ENCODE measurements around the gene HINT2.

HINT2 gene

DNA sequence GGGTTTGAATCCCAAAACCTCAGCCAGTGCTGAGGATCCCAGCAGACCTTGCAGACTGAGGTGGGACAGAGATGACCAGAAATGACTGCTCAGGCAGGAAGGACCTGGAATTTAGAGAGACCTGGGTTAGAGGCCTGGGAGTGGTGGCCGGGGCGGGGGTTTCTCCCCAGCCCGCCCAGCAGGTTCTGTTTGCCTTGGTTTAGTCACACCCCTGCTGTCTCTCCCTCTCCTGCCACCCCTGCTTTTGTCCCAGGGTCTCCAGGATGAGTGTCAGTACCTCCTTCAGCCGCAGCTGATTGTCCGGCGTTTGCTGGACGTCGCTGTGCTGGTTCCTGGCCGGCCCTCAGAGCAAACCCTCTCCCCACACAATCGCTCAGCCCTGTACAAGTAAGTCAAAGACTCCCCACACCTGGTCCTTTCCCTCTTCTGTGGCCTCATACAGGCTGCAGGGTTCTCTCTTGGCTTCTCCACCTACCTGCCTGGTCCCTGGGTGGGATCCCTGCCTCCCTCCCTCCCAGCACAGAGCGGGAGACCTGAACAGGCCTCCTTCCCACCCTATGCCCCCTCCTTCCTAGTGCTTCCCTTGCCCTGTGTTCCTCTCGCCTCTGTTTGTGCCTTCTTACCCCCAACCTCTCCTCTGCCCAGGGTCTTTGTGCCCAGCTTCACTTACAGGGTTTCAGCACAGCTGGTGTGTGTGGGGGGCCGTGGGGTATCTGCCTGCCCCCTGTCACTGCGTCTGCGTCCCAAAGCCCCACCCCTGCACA is 26.2 kb upstream of the HINT2 start:
- DNase-seq: no peak

- DNase-seq: no peak
These were observed 25.1 kb upstream of the HINT2 start for GRCh38 chr9:35839926-35840325.

GRCh38 chr9:35836595-35836994 is 21.8 kb upstream of the HINT2 start:
- no peak for DNase-seq

GRCh38 chr9:35835766-35836165 is 20.9 kb upstream of the HINT2 start:
- DNase-seq: no peak

GRCh38 chr9:35835216-35835632 is 20.4 kb upstream of the HINT2 start:
- no peak for DNase-seq

DNA sequence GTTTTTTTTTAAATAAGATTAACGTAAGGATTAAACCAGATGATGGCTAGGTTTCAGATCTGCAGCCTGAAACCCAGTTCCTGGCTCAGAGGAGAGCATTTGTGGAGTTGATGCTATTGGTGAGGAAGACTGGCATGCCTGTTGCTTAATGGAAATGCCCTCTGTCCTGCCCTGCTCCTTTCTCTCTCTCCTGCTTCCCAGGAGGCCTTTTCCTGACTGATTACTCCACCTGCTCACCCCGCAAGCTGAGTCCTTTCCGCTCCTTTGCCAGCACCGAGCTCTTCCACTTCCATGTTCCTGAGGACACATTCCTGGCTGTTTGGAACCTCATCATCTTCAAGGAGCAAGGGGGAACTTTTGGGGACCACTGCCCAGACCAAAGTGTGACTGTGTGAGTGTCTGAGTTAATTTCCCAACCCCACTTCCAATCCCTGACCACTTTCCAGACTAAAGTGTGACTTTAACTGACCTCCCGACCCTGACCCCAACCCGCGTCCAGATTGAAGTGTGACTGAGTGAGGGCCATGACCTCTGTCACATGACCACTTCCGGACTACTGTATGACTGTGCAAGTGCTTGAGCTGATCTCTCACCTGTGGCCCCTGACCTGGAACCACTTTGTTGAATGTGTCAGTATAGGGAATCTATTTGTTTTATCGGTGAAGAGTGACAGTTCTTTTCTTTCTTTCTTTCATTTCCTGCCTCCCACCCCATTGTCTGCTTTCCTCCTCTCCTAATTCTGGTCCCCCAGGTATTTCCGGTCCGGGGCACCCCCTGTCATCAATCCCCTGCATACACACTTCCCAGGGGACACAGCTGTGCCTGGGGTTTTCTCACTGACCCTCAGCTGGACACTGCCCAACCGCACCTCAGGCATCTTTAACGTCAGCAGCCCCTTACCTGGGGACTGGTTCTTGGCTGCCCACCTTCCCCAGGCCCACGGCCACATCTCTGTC is 19.7 kb upstream of the HINT2 start:
- no peak for DNase-seq

DNA sequence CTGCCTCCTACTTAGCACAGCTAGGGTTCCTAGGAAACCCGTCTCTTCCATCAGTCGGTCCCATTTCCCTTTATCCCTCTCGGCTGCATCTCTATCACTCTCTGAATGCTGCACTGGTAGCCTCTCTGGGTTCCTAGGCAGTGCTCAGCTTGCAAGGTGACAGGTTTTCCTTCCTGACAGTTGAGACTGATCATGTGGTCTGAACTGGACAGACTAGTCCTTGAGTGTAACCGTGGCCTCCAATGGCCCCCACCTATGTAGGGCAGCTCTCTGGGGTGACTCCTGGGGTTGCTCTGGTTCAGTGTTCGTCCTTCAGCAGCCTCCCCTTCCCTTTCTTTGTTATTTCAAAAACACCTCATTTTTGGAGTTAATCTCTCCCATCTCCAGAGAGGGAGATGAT is 18.0 kb upstream of the HINT2 start:
- DNase-seq: no peak

GRCh38 chr9:35831040-35831439 is 16.2 kb upstream of the HINT2 start:
- DNase-seq: no peak

- no peak for DNase-seq
These were observed 14.9 kb upstream of the HINT2 start for GRCh38 chr9:35829764-35830096.

DNA sequence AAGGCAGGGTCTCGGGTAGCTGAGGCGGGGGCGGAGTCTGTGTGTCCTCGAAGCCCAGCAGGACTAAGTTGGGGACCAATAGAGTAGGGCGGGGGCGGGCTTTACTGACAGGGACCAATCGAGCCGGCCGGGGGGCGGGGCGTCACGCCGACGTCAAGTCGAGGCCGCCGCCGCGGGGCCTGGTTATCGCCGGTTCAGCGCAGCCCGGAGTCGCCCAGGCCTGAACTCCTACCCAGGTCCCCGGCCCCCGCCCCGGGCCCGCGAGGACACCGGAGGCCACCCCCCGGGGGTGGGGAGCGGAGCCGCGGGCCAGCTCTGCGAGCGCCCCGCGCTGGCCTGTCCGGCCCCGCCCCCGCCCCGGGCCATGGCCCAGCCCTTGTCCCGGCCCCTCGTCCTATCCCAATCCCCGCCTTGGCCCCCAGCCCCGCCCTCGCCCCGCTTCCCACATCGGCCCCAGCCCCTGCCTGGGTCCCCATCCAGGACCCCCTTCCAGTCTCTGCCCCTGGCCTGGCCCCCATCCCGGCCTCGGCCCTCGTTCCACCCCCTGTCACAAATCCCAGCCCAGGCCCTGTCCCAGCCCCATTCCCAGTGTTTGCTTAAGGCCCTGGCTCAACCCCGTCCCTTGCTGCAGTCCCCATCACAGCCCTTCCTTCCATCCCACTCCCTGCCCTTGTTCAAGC is 14.4 kb upstream of the HINT2 start, which contains the start of gene TMEM8B:
Gene TMEM8B (plus strand): TSS at position 145 of the 680 bp plus-strand sequence. CDS start 220 bp downstream, at position 365.
- DNase-seq: peak; percentile 95

DNA sequence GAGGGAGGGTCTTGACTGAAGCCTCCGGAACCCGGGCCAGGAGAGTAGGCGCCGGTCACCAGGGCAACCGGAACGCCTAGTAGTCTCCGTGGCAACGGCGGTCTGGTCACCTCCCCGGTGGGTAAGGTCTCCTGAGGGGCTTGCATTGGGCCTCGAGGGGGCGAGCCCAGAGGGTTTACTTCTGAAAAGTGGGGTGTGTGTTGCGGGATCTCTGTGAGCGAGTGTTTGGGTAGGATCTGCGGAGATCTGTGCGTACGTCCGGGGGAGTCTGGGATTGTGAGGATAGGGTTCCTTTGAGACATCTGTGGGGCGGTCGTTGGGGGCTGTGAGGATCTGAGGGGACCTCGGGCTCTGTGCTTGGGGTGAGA is 13.9 kb upstream of the HINT2 start, which contains the start of gene FAM221B:
Gene FAM221B (minus strand): TSS at position 17 of the 368 bp plus-strand sequence. CDS start 2,571 bp downstream, outside the sequence.
- DNase-seq: peak; percentile 17

GRCh38 chr9:35827486-35827885 is 12.6 kb upstream of the HINT2 start:
- no peak for DNase-seq

GRCh38 chr9:35826071-35826701 is 11.3 kb upstream of the HINT2 start:
- DNase-seq: peak; percentile 23

- no peak for DNase-seq
These were observed 8.1 kb upstream of the HINT2 start for GRCh38 chr9:35822926-35823325.

DNA sequence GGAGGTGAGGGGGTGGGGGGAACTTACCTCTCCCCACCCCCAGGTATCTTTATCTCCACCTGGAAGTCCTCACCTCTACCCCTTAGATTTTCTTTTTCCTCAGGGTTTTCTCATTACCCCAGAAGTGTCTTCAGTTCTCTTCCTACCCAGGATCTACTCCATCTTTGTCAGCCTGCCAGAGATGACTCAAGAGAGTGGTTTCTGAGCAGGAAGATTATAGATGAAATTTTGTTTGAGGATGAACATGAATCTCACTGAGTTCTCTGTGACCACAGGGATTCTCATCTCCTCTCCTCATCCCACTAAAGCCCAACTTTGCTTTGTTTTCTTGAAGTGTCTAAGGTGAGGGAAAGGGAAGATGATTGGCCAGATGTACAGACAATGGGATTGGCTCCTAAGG is 5.2 kb upstream of the HINT2 start:
- no peak for DNase-seq

- no peak for DNase-seq
These were observed 3.5 kb upstream of the HINT2 start for GRCh38 chr9:35818341-35818740.

GRCh38 chr9:35816708-35817107 is 1.9 kb upstream of the HINT2 start:
- DNase-seq: no peak

GRCh38 chr9:35814106-35814840 is 569 bp downstream of the HINT2 start:
- DNase-seq: peak; percentile 36

- no peak for DNase-seq
These were observed 1.3 kb downstream of the HINT2 start for GRCh38 chr9:35813434-35814105.

DNA sequence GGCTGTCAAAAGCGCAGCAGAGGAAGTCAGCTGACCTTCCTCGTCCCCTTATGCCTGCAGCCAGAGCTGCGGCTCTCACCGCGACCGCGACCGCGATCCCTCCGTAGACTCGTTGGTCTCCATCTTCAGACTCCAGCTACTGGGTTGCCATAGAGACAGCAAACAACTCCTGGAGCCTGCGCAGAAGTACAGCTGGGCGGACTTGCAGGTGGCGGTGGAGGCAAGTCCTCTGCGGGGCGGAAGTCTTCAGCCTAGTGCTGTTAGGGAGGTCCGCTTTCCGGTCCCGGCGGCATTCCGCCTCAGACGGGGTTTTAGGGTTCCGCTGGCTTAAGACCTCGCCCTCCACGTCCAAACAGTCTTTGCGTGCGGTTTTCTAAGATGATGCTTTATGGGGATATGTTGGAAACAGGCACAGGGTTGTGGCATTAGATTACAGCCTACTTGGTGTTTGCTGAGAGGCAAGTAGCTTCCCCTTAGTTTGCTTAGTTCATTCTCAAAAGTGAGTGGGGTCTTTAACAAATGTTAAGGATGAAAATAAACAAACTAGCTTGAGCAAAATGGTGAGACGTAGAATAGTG is 2.7 kb downstream of the HINT2 start, which contains the start of gene SPAG8:
Gene SPAG8 (minus strand): TSS at position 238 of the 578 bp plus-strand sequence. CDS start 115 bp downstream, at position 123.
- peak; percentile 93 for DNase-seq

Measured in activated gamma-delta T cell treated with Interleukin-2 at 50 U/mL for 16 hours (primary cell).